ENCODE data around the gene TMEM11. TPM values are rescaled to one million over a fixed set of nuclear protein-coding genes. Genes with fewer than 3 reads are reported as not detected.

The TMEM11 gene, protein sequence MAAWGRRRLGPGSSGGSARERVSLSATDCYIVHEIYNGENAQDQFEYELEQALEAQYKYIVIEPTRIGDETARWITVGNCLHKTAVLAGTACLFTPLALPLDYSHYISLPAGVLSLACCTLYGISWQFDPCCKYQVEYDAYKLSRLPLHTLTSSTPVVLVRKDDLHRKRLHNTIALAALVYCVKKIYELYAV
- total RNA-seq, result 16.0 and 20.2 TPM in 2 replicates

DNA sequence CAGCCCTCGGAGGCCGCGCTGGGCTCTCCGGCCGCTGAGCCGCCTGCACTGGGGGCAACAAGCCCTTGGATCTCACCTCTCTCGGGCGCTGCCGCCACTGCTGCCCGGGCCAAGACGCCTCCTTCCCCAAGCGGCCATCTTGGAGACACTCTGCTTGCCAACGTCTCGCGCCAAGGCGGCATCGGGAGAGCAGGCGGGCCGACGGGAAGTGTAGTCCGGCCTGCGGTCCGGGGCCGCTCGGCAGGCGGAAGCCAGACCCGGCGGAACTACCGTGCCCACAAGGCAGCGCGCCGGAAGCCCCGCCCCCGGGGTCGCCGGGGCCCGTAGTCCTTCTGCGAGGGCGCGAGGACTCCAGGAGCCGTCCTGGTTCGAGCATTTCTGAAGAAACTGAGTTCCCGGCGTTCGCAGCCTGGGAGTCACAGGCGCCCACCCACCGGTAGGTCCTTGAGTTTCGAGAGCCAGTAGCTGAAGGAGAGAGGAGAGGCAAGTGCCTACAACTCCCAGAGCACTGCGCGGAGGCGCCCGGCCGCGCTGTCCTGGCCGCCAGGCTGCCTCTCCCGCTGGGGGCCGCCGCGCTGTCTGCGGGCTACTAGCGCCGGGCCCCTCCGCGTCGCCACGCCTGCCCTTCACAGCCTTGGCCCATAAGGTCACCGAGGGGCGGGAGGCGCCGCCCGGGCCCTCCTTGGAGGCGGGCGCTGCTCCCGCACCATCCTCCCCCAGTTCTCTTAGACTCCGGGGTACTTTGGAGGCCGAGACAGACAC, at the start of gene TMEM11:
Gene TMEM11, minus strand, starts transcription at position 147 of the 762 bp plus-strand sequence. Its CDS starts 9 bp downstream, at position 138.

DNA sequence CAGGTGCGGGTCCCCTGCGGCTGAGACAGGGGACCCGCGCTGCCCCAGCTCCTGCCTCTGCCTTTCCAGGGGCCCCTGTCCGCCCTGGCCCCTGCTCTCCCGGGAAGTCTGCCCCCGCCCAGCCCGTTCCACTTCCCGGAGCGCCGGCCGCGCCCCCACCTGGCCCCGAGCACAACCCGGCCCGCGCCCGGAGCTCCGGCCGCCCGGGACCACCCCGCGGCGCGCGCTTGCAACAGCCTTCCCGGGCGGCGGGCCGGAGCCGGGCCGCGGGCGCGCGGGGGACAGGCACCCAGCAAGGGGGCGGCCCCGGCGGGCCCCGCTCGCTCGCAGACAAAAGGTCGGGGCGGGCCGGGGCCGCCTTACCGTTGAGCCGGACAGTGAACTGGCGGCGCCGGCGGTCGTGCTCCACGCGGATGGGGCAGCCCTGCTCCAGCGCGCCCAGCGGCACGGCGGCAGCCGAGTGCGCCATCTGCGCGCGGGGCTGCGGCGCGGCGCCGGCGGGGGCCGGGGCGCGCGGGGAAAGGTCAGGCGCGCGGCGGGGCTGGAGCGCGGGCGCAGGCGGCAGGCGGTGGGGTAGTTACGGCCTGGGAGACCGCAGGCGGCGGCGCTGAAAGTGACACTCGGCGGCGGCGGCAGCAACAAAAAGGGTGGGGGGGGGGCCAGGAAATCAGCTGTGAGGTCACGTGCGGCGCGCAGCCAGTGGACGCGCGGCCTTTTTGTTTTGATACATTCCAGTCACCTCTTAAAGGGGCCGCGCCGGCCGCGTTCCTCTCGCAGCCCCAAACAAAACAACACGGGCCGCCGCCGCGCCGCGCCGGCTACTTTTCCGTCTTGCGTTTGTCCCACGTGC, 39.1 kb upstream of the TMEM11 start, which contains the start of gene NATD1:
Gene NATD1, minus strand, starts transcription at position 615 of the 850 bp plus-strand sequence. Its CDS starts 146 bp downstream, at position 469.

Other genes starting within 250 kb of the TMEM11 start
- 141 and 166 TPM in 2 replicates for gene USP22, start 171.2 kb downstream of the TMEM11 start, total RNA-seq
- 21.0 and 33.7 TPM in 2 replicates for gene DHRS7B, start 87.2 kb downstream of the TMEM11 start, total RNA-seq
- 15.4 and 15.5 TPM in 2 replicates for gene NATD1, start 39.2 kb upstream of the TMEM11 start, total RNA-seq
- 19.6 and 22.2 TPM in 2 replicates for gene MAP2K3, start 70.5 kb upstream of the TMEM11 start, total RNA-seq
- gene KCNJ12, start 162.2 kb upstream of the TMEM11 start, total RNA-seq, result 0.20 and 0.81 TPM in 2 replicates

Measured in cardiac ventricle fibroblast (primary cell).